Activated T-cell treated with anti-CD3 and anti-CD28 coated beads for 1 hour (primary cell): ENCODE data around the gene TTC39B.

Experiments used
- DNase-seq: peaks from one replicate; pipeline ENCODE4 v3.0.0-alpha.2; 2020; ENCODE audit warnings: low read depth

TTC39B gene

GRCh38 chr9:15131094-15131493, 175.9 kb downstream of the TTC39B start:
- no peak for DNase-seq

GRCh38 chr9:15127831-15128230, 179.2 kb downstream of the TTC39B start:
- DNase-seq = no peak

GRCh38 chr9:15121630-15122029, 185.4 kb downstream of the TTC39B start:
- no peak for DNase-seq

- no peak for DNase-seq
Measured at GRCh38 chr9:15116130-15116580, 190.9 kb downstream of the TTC39B start.

GRCh38 chr9:15115702-15116101, 191.3 kb downstream of the TTC39B start:
- no peak for DNase-seq

GRCh38 chr9:15115041-15115440, 192.0 kb downstream of the TTC39B start:
- no peak for DNase-seq
